Measurements from ENCODE around the gene GTF2IRD1. TPM values are rescaled to one million over a fixed set of nuclear protein-coding genes. Genes with fewer than 3 reads are reported as not detected.

Gene GTF2IRD1
- total and polyA plus RNA-seq, 2 experiments from 2014 or later = 28.7 to 37.1 TPM

Small RNA genes within 50 kb of the gene (small RNA-seq; reads per million reads assigned to genes)
- gene RNA5SP233 (ENCODE audit: low replicate concordance) = not detected

Other genes with a start within 250 kb of the GTF2IRD1 start
- gene LAT2, start 243.9 kb upstream of the GTF2IRD1 start, total RNA-seq (2014; rRNA removed; shearing (Covaris generic)) = 0.08 TPM in 1 of 2 replicates, not detected in the other
- 0.94 and 1.5 TPM in 2 replicates for gene LAT2, start 243.9 kb upstream of the GTF2IRD1 start, polyA plus RNA-seq (2016; fragmentation: Nextera tagmentation; extraction: Ambion mirVana)
- 62.4 and 75.2 TPM in 2 replicates for gene RFC2, start 199.5 kb upstream of the GTF2IRD1 start, total RNA-seq (2014; rRNA removed; shearing (Covaris generic))
- gene RFC2, start 199.5 kb upstream of the GTF2IRD1 start, polyA plus RNA-seq (2016; fragmentation: Nextera tagmentation; extraction: Ambion mirVana) = 55.3 and 56.4 TPM in 2 replicates
- gene CLIP2, start 164.5 kb upstream of the GTF2IRD1 start, total RNA-seq (2014; rRNA removed; shearing (Covaris generic)) = 45.2 and 51.9 TPM in 2 replicates
- 7.2 and 8.1 TPM in 2 replicates for gene CLIP2, start 164.5 kb upstream of the GTF2IRD1 start, polyA plus RNA-seq (2016; fragmentation: Nextera tagmentation; extraction: Ambion mirVana)
- 219 and 242 TPM in 2 replicates for gene GTF2I, start 203.8 kb downstream of the GTF2IRD1 start, total RNA-seq (2014; rRNA removed; shearing (Covaris generic))
- gene GTF2I, start 203.8 kb downstream of the GTF2IRD1 start, polyA plus RNA-seq (2016; fragmentation: Nextera tagmentation; extraction: Ambion mirVana) = 184 and 204 TPM in 2 replicates